IPS-20b (cell line): ENCODE measurements around the gene SLC6A13.
A peak's percentile ranks its signal among the peaks of the same experiment; 100 is the strongest.

Experiments used
- H3K27ac ChIP-seq: one replicate; pipeline ENCODE4 v1.5.1; 2013; ENCODE audit warnings: low read length
- H3K27me3 ChIP-seq: 2 replicates; pipeline ENCODE4 v1.6.1; 2013; ENCODE audit warnings: mild to moderate bottlenecking, low read length, inconsistent platforms; ENCODE audit not compliant: insufficient read depth
- H3K36me3 ChIP-seq: 2 replicates; pipeline ENCODE4 v1.6.1; 2013; ENCODE audit warnings: low read depth, mild to moderate bottlenecking, inconsistent platforms, low read length, moderate library complexity; ENCODE audit not compliant: insufficient read depth
- H3K4me1 ChIP-seq: 2 replicates; pipeline ENCODE4 v1.6.1; 2013; ENCODE audit warnings: mild to moderate bottlenecking, control low read depth, inconsistent platforms, low read length, moderate library complexity; ENCODE audit not compliant: insufficient read depth
- H3K4me3 ChIP-seq: 2 replicates; pipeline ENCODE4 v1.5.1; 2013; ENCODE audit warnings: mild to moderate bottlenecking, low read length, inconsistent platforms
- H3K9ac ChIP-seq: 2 replicates; pipeline ENCODE4 v1.6.1; 2013; ENCODE audit warnings: low read depth, mild to moderate bottlenecking, inconsistent platforms, low read length, moderate library complexity
- H3K9me3 ChIP-seq: 2 replicates; pipeline ENCODE4 v1.6.1; 2013; ENCODE audit warnings: mild to moderate bottlenecking, low read depth, low read length, inconsistent platforms; ENCODE audit not compliant: insufficient read depth

The SLC6A13 gene

GRCh38 chr12:203074-203461 lies 59.6 kb downstream of the SLC6A13 start:
- H3K36me3 ChIP-seq = no peaks in the 10 kb centered on the region
- H3K27me3 ChIP-seq = peaks cover 81% of the 10 kb centered on the region
- no peak overlapping the region for H3K27ac ChIP-seq
- no peak overlapping the region for H3K9ac ChIP-seq
- no peaks in the 10 kb centered on the region for H3K9me3 ChIP-seq
- peak overlapping the region; percentile 71; the same call in 1 of the 2 replicates for H3K4me3 ChIP-seq
- H3K4me1 ChIP-seq = peaks cover 7% of the 10 kb centered on the region; the same call in 1 of the 2 replicates

GRCh38 chr12:202081-202731 lies 60.4 kb downstream of the SLC6A13 start:
- no peak overlapping the region for H3K27ac ChIP-seq
- H3K9me3 ChIP-seq = no peaks in the 10 kb centered on the region
- peak overlapping the region; percentile 42; the same call in 1 of the 2 replicates for H3K4me3 ChIP-seq
- H3K36me3 ChIP-seq = no peaks in the 10 kb centered on the region
- peaks cover 77% of the 10 kb centered on the region for H3K27me3 ChIP-seq
- peaks cover 7% of the 10 kb centered on the region; the same call in 1 of the 2 replicates for H3K4me1 ChIP-seq
- no peak overlapping the region for H3K9ac ChIP-seq

- peaks cover 69% of the 10 kb centered on the region for H3K27me3 ChIP-seq
These were observed 61.3 kb downstream of the SLC6A13 start for GRCh38 chr12:201361-201760.

GRCh38 chr12:198705-199104 lies 63.9 kb downstream of the SLC6A13 start:
- Histone ChIP-seq H3K4me1 (peaks cover 7% of the 10 kb centered on the region; the same call in 1 of the 2 replicates), H3K27me3 (peaks cover 63% of the 10 kb centered on the region), H3K27ac (no peak overlapping the region), H3K9me3 (no peaks in the 10 kb centered on the region), H3K9ac (no peak overlapping the region), H3K4me3 (no peak overlapping the region), H3K36me3 (no peaks in the 10 kb centered on the region)

More at GRCh38 chr12:201361-201760, 61.3 kb downstream of the SLC6A13 start:
- Histone ChIP-seq H3K27ac (no peak overlapping the region), H3K4me3 (no peak overlapping the region), H3K9me3 (no peaks in the 10 kb centered on the region), H3K36me3 (no peaks in the 10 kb centered on the region), H3K4me1 (peaks cover 7% of the 10 kb centered on the region; the same call in 1 of the 2 replicates), H3K9ac (no peak overlapping the region)

GRCh38 chr12:197911-198695 lies 64.5 kb downstream of the SLC6A13 start:
- Histone ChIP-seq H3K4me3 (no peak overlapping the region), H3K9me3 (no peaks in the 10 kb centered on the region), H3K27ac (no peak overlapping the region), H3K36me3 (no peaks in the 10 kb centered on the region), H3K4me1 (peaks cover 7% of the 10 kb centered on the region; the same call in 1 of the 2 replicates), H3K9ac (no peak overlapping the region), H3K27me3 (peaks cover 57% of the 10 kb centered on the region)

DNA sequence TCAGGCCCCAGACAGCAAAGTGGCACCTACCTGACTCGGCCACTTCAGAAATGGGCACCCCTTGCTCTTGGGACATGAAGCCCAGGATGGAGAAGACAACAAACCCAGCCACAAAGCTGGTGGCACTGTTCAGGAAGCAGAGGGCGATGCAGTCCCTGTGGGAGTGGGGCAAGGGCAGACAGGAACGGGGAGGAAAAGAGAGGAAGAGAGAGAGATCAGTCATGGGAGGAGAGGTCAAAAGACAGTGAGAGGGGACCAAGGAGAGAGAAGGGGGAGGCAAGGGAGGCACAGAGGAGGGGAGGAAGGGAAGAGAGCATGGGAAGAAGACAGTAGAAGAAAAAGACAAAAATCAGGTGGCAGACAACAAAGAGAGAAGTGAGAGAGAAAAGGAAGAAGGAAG lies 65.3 kb downstream of the SLC6A13 start:
- no peaks in the 10 kb centered on the region for H3K9me3 ChIP-seq
- peaks cover 56% of the 10 kb centered on the region for H3K27me3 ChIP-seq
- H3K27ac ChIP-seq = no peak overlapping the region
- H3K36me3 ChIP-seq = no peaks in the 10 kb centered on the region
- H3K4me3 ChIP-seq = no peak overlapping the region
- H3K9ac ChIP-seq = no peak overlapping the region
- H3K4me1 ChIP-seq = peaks cover 3% of the 10 kb centered on the region; the same call in 1 of the 2 replicates

DNA sequence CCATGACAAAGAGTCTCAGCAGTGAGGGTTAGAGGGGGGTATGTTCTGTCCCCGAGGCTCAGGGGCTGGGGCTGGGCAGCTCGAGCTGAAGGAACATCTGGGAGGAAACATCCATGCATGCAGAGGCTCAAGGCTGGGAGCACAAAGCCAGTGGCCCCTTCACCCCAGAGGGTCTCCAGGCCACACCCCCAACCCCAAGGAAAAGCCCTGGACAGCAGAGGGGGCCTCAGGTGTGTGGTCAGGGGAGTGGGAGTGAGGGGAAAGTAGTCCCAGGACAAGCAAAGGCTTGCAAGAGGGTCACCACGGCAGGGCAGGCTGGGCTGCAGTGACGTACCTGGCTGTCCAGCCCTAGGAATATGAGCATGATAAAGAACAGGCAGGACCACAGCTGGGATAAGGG lies 66.2 kb downstream of the SLC6A13 start:
- Histone ChIP-seq H3K36me3 (no peaks in the 10 kb centered on the region), H3K4me3 (no peak overlapping the region), H3K4me1 (no peaks in the 10 kb centered on the region), H3K27me3 (peaks cover 55% of the 10 kb centered on the region), H3K9ac (no peak overlapping the region), H3K9me3 (no peaks in the 10 kb centered on the region), H3K27ac (no peak overlapping the region)

- Histone ChIP-seq H3K9ac (no peak overlapping the region), H3K36me3 (no peaks in the 10 kb centered on the region), H3K9me3 (no peaks in the 10 kb centered on the region), H3K4me1 (no peaks in the 10 kb centered on the region), H3K27ac (no peak overlapping the region), H3K27me3 (peaks cover 54% of the 10 kb centered on the region), H3K4me3 (no peak overlapping the region)
These were observed 66.7 kb downstream of the SLC6A13 start for GRCh38 chr12:195951-196350.

- Histone ChIP-seq H3K27me3 (peaks cover 55% of the 10 kb centered on the region), H3K27ac (no peak overlapping the region), H3K9me3 (no peaks in the 10 kb centered on the region), H3K36me3 (no peaks in the 10 kb centered on the region), H3K4me1 (no peaks in the 10 kb centered on the region), H3K4me3 (no peak overlapping the region), H3K9ac (no peak overlapping the region)
These were observed 67.5 kb downstream of the SLC6A13 start for GRCh38 chr12:195156-195555.

DNA sequence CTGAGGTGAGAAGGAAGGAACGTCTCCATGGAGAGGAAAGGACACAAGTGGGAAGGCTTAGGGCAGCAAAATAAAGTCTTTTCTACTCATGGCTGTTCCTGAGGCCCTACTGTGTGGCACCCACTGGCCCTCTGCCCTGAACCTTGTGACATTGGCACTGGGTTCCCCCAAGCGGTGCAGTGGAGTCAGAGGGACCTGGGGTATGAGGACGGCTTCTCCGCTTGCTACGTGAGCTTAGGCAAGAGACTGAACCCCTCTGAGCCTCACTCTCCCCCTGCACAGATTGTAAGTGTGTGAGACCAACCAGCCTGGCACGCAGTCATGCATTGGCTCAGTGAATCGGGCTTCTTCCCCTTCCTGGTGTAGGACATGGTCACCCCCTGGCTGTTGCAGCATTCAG lies 68.4 kb downstream of the SLC6A13 start:
- Histone ChIP-seq H3K27ac (no peak overlapping the region), H3K4me3 (no peak overlapping the region), H3K4me1 (no peaks in the 10 kb centered on the region), H3K36me3 (no peaks in the 10 kb centered on the region), H3K27me3 (peaks cover 64% of the 10 kb centered on the region), H3K9ac (no peak overlapping the region), H3K9me3 (no peaks in the 10 kb centered on the region)

DNA sequence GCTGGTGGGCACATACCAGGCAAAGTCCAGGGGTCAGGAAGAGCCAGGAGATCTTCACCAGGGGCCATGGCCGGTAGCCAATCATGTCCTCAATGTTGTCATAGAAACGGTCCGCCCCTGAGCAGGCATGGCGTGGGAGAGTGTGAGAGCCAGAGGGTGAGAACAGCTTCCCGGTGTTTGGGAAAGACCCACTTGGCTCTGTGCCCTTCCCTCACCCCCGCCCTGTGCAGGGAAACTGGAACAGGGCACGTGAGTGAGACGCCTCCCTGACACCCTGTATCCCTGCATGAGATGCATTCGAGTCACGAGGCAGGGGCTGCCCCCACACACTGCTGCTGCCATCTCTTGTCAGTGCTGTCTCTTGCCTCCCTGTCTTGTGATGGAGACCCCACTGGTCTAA lies 69.4 kb downstream of the SLC6A13 start:
- Histone ChIP-seq H3K9ac (no peak overlapping the region), H3K27ac (no peak overlapping the region), H3K9me3 (no peaks in the 10 kb centered on the region), H3K27me3 (peaks cover 72% of the 10 kb centered on the region), H3K36me3 (no peaks in the 10 kb centered on the region), H3K4me1 (no peaks in the 10 kb centered on the region), H3K4me3 (no peak overlapping the region)

DNA sequence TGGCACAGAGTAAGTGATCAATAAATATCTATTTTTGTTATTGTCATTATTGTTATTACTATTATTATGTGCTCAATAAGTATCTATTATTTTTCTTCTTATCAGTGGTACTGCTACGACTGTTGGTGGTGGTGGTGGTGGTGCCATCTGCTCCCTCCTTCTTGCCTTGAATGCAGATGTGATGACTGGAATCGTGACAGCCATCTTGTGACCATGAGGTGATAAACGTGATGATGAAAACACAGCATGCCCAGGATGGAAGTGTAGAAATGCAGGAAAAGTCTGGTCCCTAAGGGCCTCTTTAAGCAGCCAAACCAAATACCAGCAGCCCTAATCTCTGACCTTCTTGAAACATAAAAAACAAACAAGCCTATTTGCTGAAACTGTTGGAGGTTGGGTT lies 71.1 kb downstream of the SLC6A13 start:
- Histone ChIP-seq H3K36me3 (no peaks in the 10 kb centered on the region), H3K9ac (no peak overlapping the region), H3K9me3 (no peaks in the 10 kb centered on the region), H3K4me1 (no peaks in the 10 kb centered on the region), H3K27me3 (peaks cover 79% of the 10 kb centered on the region), H3K27ac (no peak overlapping the region), H3K4me3 (no peak overlapping the region)
